Small intestine (tissue), 7 donors: ENCODE measurements around the gene NHERF1. TPM values are rescaled to one million over a fixed set of nuclear protein-coding genes. Genes with fewer than 3 reads are reported as not detected.

Source experiments
- DNase-seq, 2 donors: peaks; one replicate each; pipeline versions ENCODE4 v3.0.0 to v3.0.0-alpha.2; 2013
- FAIRE-seq: peaks from 2 replicates; lab custom pipeline; 2012; peaks lifted over from hg19 to GRCh38; lab: Jason Lieb, UNC
- H3K27ac ChIP-seq, 3 donors: one replicate each; pipeline ENCODE4 v1.5.1; 2013; ENCODE audit warnings: low read length in 2 of 3, mild to moderate bottlenecking in 2 of 3, control low read depth in 1 of 3, inconsistent platforms in 1 of 3, low read depth in 1 of 3, moderate library complexity in 1 of 3
- H3K27me3 ChIP-seq, 3 donors: one replicate each; pipeline ENCODE4 v1.6.1; 2013; ENCODE audit warnings: low read length in 3 of 3, inconsistent platforms in 1 of 3; ENCODE audit not compliant: control insufficient read depth in 3 of 3, insufficient read depth in 3 of 3
- H3K36me3 ChIP-seq, 3 donors: one replicate each; pipeline ENCODE4 v1.6.1; 2013; ENCODE audit warnings: low read length in 3 of 3, inconsistent platforms in 1 of 3, low read depth in 1 of 3, mild to moderate bottlenecking in 1 of 3, moderate library complexity in 1 of 3; ENCODE audit not compliant: control insufficient read depth in 3 of 3, insufficient read depth in 2 of 3
- H3K4me1 ChIP-seq, 3 donors: one replicate each; pipeline ENCODE4 v1.6.1; 2013; ENCODE audit warnings: low read length in 2 of 3, inconsistent platforms in 1 of 3, low read depth in 1 of 3, mild to moderate bottlenecking in 1 of 3, moderate library complexity in 1 of 3; ENCODE audit not compliant: control insufficient read depth in 3 of 3, insufficient read depth in 2 of 3
- H3K4me3 ChIP-seq, 3 donors: one replicate each; pipeline ENCODE4 v1.5.1; 2013; ENCODE audit warnings: low read length in 3 of 3, control low read depth in 1 of 3, inconsistent platforms in 1 of 3, low read depth in 1 of 3, mild to moderate bottlenecking in 1 of 3, moderate library complexity in 1 of 3
- H3K9me3 ChIP-seq, 2 donors: one replicate each; pipeline ENCODE4 v1.6.1; 2013; ENCODE audit warnings: low read depth in 1 of 2, low read length in 1 of 2; ENCODE audit not compliant: control insufficient read depth in 2 of 2, insufficient read depth in 1 of 2
- WGBS, 3 donors: extraction: QIAGEN DNeasy Blood & Tissue Kit; methylation state at CpG; one replicate each; pipeline ENCODE4 v1.1.7; 2013; 5-methylcytosine and 5-hydroxymethylcytosine counted together
- polyA plus RNA-seq, 4 donors: library from polyadenylated mRNA; stranded (reverse) in 3 of 4; unstranded in 1 of 4; fragments of 200-250 nt in 3 of 4; fragments of 120-200 nt in 1 of 4; gene quantifications; one replicate each; pipeline versions ENCODE4 v1.2.1 to v1.2.3, GENCODE V29; 2013
- donor health status: healthy with polysubstance abuse.
- donor health status: control.
- donor health status: control.
- donor health status: Bipolar disorder and iron deficiency.
- donor health status: healthy.

NHERF1 gene
- polyA plus RNA-seq, 4 donors: 231 to 592 (median 518) TPM

DNA sequence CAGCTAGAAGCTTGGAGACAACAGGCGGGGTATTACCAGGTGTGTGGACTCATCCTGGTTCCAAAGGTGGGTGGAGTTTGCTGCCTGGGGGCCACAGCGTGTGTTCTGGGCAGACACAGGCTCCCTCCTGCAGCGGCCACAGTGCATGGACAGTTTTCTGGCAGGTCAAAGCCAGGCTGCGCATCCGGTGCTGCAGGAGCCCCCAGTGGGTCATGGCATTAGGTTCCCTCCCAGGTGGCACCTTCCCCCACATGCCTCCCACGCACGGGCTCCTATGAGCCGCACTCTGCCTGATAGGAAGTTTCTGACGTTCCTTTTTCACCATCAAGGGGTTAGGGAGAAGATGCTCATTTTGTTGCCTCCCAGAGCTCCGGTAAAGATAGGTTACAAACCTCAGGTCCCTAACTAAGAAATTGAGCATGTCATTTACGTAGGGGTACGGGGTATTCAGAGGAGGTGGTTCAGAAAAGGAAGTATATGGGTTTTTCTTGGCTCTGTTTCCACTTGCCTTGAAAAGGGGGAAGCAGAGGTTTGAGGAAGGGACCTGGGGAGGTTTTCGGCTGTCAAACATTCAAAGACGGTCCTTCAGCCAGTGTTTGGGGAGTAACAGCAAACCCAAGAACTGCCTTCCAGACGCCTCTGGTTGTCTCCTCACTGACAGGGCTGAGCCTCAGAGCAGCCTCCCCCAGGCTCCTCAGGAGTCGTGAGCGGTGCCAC is 60.4 kb downstream of the NHERF1 start:
- no peaks in the 10 kb centered on the region for H3K27me3 ChIP-seq
- no peak overlapping the region for H3K4me3 ChIP-seq
- H3K36me3 ChIP-seq: peaks cover 0 to 49% (median 0%) of the 10 kb centered on the region in 3 donors
- no peak overlapping the region for H3K27ac ChIP-seq
- FAIRE-seq (no peak), DNase-seq (no peak)
- H3K4me1 ChIP-seq: no peaks in the 10 kb centered on the region
- WGBS, 3 donors: 85 to 93% (median 89%) methylated on average over 17 of the region's 17 CpGs
- H3K9me3 ChIP-seq: no peaks in the 10 kb centered on the region

DNA sequence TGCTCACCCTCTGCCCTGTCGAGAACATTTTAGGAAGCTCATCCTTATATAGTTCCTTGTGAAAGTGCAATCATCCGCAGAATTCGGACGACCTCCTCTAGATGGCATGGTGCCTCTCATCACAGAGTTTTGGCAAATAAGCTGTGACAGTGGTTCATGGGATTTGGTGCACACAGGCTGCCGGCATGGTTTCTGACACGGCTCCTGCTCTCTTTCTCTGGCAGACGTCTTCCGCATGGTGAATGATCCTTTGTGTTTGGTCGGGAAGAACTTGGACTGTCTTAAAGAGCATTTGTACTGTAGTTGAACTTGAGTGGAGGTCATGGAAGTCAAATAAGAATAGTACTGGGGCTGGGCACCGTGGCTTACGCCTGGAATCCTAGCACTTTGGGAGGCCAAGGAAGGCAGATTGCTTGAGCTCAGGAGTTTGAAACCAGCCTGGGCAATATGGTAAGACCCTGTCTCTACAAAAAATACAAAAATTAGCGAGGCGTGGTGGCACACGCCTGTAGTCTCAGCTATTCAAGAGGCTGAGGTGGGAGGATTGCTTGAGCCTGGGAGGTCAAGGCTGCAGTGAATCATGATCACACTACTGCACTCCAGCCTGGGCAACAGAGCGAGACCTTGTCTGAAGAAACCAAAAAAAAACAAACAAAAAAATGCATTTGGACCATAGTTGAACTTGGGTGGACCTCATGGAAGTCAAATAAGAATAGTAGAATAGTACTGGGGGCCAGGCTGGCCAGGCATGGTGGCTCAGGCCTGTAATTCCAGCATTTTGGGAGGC is 62.5 kb downstream of the NHERF1 start:
- H3K4me1 ChIP-seq: no peaks in the 10 kb centered on the region
- no peaks in the 10 kb centered on the region for H3K27me3 ChIP-seq
- no peak overlapping the region for H3K4me3 ChIP-seq
- no peaks in the 10 kb centered on the region for H3K9me3 ChIP-seq
- FAIRE-seq (no peak), DNase-seq (no peak)
- WGBS, 3 donors: 86 to 94% (median 87%) methylated on average over 15 of the region's 15 CpGs
- H3K27ac ChIP-seq: no peak overlapping the region
- H3K36me3 ChIP-seq: peaks cover 0 to 41% (median 0%) of the 10 kb centered on the region in 3 donors

DNA sequence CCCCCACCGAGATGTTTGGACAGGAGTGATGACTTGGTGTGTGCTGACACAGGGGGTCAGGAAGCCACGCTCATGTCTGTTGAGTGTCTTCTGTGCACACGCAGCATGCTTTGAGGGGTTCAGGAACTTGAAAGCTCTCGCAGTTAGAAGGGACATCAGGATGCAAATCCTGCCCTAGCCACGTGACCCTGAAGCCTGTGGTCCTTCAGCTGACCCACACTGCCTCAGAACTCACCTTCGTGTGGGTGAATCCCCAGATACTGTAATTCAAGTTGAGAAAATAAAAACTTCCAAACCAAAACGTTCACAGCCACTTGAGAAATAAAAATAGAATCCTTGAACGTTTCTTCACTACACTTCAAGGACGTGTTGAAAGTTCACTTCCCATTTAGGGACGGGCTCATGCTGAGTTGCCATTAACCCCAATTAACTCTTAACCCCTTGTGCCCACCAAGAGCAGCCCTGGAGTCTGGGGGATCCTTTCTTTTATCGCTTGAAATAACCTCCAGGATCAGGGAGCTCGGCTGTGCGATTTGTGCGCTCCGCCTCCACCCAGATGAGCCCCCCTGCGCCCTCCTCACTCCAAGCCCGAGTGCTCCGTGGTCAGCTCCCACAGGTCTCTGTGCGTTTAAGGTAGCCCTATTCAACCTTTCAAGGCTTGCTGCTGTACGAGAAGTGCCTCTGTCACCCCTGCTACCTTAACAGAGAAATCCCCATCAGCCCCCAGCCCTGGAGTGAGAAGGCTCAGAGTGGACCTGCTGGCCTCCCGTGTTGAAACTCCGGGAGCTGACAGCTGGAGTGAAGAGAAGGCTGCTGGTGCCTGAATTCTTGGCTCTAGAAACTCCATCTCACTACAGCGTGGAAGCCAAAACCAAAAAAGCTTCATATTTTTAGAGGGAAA is 63.9 kb downstream of the NHERF1 start:
- H3K4me3 ChIP-seq: no peak overlapping the region
- WGBS, 3 donors: 62 to 81% (median 81%) methylated on average over 23 of the region's 23 CpGs
- no peak for FAIRE-seq

DNA sequence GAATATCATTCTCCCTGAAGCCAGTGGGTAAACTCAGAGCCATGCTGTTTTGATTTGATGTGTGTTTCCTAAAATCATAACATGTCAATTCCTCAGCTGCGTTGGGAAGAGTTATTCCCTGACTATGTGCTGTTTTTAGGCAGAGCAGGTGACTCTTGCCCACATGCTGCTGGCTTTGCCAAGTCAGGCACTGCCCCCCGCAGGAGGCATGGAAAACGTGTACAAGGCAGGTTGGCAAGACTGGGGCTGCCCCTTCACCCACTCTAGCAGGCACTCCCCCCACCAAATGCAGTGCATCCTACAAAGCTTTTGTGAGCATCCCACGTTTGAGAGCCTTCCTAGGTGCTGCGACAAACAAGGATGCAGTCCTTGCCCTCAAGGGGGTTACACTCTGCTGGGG is 66.0 kb downstream of the NHERF1 start:
- no peak for DNase-seq
- no peak for FAIRE-seq
- H3K4me3 ChIP-seq: no peak overlapping the region
- H3K9me3 ChIP-seq: no peaks in the 10 kb centered on the region
- H3K4me1 ChIP-seq: no peaks in the 10 kb centered on the region
- no peaks in the 10 kb centered on the region for H3K27me3 ChIP-seq
- H3K27ac ChIP-seq: no peak overlapping the region
- WGBS, 3 donors: 82 to 86% (median 86%) methylated on average over 5 of the region's 5 CpGs
- H3K36me3 ChIP-seq: peaks cover 0 to 45% (median 0%) of the 10 kb centered on the region in 3 donors

More for the DNA sequence above, 63.9 kb downstream of the NHERF1 start:
- H3K4me1 ChIP-seq: no peaks in the 10 kb centered on the region
- H3K9me3 ChIP-seq: no peaks in the 10 kb centered on the region
- peaks cover 0 to 38% (median 0%) of the 10 kb centered on the region in 3 donors for H3K36me3 ChIP-seq
- DNase-seq: no peak
- no peaks in the 10 kb centered on the region for H3K27me3 ChIP-seq
- no peak overlapping the region for H3K27ac ChIP-seq

DNA sequence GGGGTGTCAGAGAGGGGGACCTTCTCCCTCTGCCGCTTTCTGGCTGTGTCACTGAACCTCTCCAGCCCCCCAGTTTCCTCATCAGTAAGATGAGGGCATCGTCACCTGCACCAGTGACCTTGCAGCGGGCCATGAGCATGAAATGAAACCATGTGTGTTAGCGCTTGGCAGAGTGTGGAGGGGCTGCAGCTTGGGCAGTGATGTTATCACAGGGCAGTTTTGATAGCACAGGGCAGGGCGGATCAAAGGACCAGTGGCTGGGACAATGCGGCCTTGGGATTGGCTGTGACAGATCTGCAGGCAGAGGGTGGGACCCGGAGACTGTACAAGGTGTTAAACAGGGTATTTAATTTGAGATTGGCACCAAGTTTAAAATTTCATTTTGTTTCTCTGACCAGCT is 66.6 kb downstream of the NHERF1 start:
- DNase-seq (no peak), FAIRE-seq (no peak)
- Histone ChIP-seq H3K4me1 (no peaks in the 10 kb centered on the region), H3K9me3 (no peaks in the 10 kb centered on the region), H3K27me3 (no peaks in the 10 kb centered on the region), H3K27ac (no peak overlapping the region), H3K4me3 (no peak overlapping the region), H3K36me3 (peaks cover 0 to 45% (median 0%) of the 10 kb centered on the region in 3 donors)
- WGBS, 3 donors: 83 to 93% (median 84%) methylated on average over 7 of the region's 7 CpGs

DNA sequence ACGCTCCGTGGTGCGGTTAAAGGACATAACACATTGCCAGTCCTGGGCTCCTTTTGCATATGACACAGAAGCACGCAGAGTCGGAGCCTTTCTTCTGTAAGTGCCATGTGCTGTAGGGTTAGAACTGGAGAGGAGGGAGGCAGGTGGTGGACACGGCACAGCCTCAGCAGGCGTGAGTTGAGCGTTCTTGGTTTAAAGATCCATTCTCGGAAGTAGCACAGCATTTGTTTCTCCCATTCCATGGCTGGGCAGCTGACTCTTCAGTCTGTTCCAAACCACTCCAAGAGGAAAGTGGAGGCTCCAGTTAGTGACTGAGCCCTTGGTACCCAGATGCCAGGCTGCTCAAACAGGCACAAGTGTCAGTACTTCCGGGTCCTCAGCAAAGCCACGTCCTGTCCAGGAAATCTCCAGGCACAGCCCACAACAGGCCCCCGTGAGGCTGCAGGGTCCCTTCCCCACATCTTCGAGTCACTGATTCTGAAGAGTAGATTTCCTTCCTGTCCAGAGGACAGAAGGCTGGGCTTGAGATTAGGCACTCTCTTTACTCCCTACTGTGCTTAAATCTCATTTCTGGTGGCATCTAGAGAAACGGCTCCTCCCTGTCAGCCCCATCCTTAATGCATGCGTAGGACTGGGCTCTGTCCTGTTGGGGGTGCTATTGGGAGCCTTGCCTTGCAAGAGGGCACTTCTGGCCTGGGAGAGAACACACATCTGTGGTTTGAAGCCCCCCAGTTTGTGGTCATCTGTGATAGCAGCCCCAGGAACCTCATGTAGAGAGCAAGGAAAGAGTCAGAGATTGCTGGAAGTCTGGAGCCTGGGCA is 67.3 kb downstream of the NHERF1 start:
- Histone ChIP-seq H3K4me3 (no peak overlapping the region), H3K36me3 (peaks cover 0 to 47% (median 0%) of the 10 kb centered on the region in 3 donors), H3K9me3 (no peaks in the 10 kb centered on the region), H3K27me3 (no peaks in the 10 kb centered on the region), H3K27ac (no peak overlapping the region), H3K4me1 (no peaks in the 10 kb centered on the region)
- no peak for FAIRE-seq
- DNase-seq: no peak
- 84 to 90% (median 88%) methylated on average over 15 of the region's 15 CpGs for WGBS, 3 donors

DNA sequence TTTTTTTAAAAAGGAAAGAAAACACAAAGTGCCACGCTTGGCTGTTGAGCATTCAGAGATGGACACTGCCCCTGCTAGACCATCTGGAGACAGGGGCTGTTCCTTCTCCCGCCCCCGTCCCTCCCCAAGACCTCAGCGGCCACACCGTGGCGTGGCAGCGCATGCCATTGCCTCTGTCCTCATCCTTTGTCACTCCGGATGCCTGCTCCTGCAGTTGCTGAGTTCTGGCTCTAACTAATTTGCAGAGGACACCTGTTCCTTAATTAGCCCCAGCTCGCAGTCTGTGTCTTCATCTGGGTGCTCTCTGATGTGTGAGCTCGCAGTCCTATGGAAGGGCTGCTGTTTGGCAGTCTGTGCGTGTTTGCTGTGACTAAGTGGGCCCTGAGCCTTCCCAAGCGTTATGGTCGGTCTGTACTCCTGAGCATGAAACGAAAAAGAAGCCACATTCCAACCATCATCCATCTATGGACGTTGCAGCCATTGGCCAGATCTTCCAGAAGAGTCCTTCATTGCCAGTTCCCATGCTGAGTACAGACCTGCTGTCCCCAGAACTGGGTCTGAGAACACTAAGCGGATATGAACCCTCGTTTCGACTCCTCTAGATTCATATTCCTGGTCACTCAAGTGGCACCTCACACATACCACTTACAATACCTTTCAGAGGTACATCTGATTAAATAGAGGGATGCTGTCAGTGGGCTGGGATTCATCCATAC is 68.6 kb downstream of the NHERF1 start:
- H3K4me1 ChIP-seq: no peaks in the 10 kb centered on the region
- 89 to 90% (median 89%) methylated on average over 18 of the region's 18 CpGs for WGBS, 3 donors

More for the DNA sequence above, 68.6 kb downstream of the NHERF1 start:
- H3K27ac ChIP-seq: no peak overlapping the region
- FAIRE-seq: no peak
- no peak overlapping the region for H3K4me3 ChIP-seq
- no peaks in the 10 kb centered on the region for H3K9me3 ChIP-seq
- DNase-seq: no peak
- H3K36me3 ChIP-seq: peaks cover 0 to 55% (median 0%) of the 10 kb centered on the region in 3 donors
- H3K27me3 ChIP-seq: no peaks in the 10 kb centered on the region
